GM18517 (cell line): ENCODE measurements around the gene GMIP.

Experiments
- ATAC-seq: cut with Tn5 transposase; IDR thresholded peaks from one replicate; pipeline ENCODE4 v1.9.1; 2021; ENCODE audit warnings: mild to moderate bottlenecking, moderate library complexity; ENCODE audit not compliant: unreplicated experiment

The GMIP gene

GRCh38 chr19:19637186-19637522 is 6.3 kb downstream of the GMIP start:
- ATAC-seq: no peak

DNA sequence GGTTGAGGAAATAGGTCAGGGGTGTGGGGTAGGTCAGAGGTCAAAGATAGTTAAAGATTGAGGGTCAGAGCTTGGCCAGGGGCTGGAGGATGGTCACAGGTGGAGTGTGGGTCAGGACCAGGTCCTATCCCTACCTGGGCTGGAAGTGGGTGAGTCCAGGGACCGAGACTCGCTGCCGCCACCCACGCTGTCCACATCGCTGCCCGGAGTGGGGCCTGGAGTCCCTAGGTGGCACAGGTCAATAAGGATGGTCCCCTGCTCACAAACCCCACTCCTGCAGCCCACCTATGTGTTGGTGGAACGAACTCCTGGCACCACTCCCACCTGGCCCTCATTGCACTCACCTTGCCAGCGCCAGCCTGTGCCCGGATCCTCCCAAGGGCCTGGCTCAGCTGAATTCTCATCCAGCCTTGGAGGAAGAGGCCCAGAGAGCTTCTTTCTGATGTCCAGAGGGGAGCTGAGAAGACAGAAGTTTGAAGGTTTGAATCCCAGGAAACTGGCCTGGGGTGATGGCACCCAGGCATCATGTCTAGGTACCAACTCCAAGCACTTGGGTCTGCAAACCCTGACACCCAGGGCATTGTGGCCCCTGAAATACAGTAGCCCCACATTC is 6.8 kb downstream of the GMIP start:
- no peak for ATAC-seq

DNA sequence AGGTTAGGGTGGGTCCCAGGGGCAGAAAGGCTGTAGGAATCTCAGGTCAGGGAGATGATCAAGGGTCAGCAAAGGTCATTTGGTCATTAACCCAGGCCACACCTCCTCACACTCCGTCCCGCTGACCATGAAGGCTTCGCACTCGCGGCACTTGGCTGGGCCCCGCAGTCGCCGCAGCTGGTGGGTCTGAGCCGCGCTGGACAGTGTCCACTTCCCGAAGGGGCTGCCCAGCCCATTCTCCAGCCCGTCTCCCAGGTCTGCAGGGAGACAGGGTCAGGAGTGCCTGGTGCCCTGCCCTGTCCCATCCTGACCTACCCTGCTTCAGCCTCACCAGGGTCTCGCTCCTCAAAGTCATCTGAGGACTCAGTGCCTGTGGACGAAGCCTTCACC is 8.1 kb downstream of the GMIP start:
- ATAC-seq: no peak

GRCh38 chr19:19634516-19635312 is 8.7 kb downstream of the GMIP start:
- ATAC-seq: no peak

GRCh38 chr19:19633711-19634515 is 9.5 kb downstream of the GMIP start:
- no peak for ATAC-seq

- no peak for ATAC-seq
Observed at GRCh38 chr19:19632661-19633060, 10.8 kb downstream of the GMIP start.

DNA sequence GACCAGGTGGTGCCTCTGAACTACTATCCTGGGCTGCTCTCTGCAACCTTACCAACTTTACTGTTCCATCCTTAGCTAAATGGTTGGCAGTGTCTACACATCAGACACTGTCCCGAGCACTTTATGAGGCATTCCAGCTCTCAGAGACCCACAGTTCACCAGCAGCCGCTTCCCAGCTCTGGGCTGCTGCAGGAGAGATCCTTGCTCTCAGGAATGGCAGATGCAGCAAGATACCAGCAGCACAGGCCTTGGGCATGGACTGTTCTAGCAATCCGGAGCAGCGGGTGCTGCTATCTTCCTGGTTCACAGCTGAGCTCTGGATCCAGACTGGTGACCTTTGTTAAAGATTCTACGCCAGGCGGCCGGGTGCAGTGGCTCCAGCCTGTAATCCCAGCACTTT is 12.1 kb downstream of the GMIP start:
- no peak for ATAC-seq

DNA sequence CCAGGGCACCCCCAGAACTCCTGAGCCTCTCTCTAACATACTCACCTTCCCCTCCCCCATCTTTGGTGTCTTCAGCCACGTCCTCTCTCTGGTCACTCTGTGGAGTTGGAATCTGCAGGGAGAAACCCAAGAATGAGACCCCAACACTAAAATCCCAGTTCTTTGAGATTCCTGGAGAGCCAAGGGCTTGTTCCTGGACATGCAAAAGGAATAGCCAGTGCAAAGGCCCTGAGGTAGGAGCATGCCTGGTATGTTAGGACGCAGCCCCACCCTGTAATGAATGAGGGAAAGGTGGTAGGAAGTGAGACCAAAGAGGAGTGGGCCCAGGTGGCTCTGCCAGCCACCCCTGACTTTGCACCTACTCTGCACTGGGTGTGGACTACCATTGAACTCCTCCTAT is 13.0 kb downstream of the GMIP start:
- ATAC-seq: no peak

GRCh38 chr19:19630062-19630414 is 13.4 kb downstream of the GMIP start:
- ATAC-seq: no peak

DNA sequence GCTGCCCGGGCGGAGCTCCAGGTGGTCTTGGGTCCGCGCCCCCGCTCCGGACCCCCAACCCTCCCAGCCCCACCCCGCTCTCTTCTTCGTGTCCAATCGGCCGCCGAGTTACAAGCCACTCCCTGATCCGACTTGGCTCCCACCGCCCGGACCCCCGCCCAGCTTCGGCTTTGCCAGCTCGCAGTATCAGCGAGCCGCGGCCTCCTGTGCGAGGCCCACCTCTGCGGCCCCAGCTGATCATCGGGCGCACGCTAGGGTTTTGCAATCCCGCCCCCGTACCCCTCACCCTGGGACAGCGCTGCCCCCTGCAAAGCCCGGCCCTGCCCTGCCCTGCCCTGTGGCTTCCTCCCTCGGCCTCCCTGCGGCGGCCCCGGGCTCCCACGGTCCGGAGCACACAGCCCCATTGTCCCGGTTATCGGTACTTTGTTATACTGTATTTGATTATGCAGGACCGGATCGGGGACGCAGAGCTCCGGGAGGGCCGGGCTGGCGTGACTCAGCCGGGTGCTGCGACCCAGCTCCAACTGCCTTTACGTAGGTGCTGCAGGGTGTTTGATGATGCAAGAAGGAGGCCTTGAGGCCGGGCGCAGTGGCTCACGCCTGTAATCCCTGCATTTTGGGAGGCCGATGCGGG is 14.8 kb downstream of the GMIP start:
- ATAC-seq: no peak

GRCh38 chr19:19627621-19628500 is 15.6 kb downstream of the GMIP start, which contains the start of gene LPAR2:
Gene LPAR2, minus strand, starts transcription at chr19:19628220. Its CDS starts 945 bp downstream, at chr19:19627275.
- no peak for ATAC-seq

- ATAC-seq: no peak
Observed at GRCh38 chr19:19626516-19627472, 16.7 kb downstream of the GMIP start.

DNA sequence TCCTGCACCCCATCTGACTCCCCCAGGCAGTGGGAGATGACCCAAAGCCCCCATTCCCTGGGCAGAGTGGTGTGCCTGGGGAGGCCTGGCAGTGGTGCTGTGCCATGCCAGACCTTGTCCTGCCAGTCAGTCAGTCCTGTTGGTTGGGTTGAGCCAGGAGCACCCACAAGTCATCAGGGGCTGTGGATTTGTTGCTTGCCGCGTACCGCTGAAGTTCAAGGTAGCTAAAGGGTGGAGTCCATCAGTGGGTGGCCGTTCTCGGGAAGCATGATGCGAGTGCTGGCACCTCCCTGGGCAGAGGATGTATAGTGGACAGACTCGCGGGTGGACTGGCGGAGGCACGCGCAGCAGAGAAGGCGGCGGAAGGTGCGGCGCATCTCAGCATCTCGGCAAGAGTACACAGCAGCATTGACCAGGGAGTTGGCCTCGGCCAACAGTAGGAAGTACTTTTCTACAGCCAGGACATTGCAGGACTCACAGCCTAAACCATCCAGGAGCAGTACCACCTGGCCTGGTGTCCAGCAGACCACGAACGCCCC is 19.4 kb downstream of the GMIP start:
- ATAC-seq: no peak

- ATAC-seq: no peak
Observed at GRCh38 chr19:19623383-19623782, 20.1 kb downstream of the GMIP start.

- no peak for ATAC-seq
Observed at GRCh38 chr19:19619849-19620210, 23.6 kb downstream of the GMIP start.

DNA sequence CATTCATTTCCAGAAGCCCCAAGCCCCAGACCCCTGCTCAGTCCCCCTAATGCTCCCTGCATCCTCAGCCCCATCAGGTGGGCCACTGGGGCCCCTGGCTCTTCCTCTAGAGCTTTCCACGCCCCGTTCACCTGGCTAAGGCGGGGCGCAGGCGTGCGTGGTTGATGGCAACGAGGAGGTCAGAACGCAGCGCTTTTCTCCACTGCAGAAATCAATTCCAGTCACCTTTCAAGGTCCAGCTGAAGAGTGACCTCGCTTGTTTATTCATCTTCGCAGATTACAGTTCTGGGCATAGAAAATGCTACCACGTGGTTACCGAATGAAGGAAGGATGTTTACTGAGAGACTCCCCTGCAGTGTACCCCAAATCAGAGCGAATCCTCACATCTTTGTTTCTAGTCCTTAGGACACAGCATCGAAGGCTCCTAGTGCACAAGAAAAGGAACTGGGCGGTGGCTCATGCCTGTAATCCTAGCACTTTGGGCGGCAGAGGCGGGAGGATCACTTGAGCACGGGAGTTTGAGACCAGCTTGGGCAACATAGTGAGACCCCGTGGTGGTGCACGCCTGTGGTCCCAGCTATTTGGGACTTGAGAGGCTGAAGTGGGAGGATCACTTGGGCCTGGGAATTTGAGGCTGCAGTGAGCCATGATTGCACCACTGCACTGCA is 24.1 kb downstream of the GMIP start:
- no peak for ATAC-seq

- peak; percentile 95 for ATAC-seq
Observed at GRCh38 chr19:19618219-19619051, 25.0 kb downstream of the GMIP start, which contains the start of gene PBX4. Gene PBX4, minus strand, starts transcription at chr19:19618687. Its CDS starts 58 bp downstream, at chr19:19618629.

DNA sequence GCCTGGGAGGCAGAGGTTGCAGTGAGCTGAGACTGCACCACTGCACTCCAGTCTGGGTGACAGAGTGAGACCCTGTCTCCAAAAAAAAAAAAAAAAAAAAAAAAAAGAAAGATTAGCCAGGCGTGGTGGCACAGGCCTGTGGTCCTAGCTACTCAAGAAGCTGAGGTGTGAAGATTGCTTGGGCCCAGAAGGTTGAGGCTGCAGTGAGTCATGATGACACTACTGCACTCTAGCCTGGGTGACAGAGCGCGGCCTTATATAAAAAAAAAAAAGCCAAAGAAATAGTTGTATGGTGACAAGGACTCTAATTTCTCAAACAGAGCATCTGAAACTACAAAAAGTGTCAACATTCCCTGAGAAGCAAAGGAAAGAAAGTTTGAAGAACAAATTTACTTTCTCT is 28.4 kb downstream of the GMIP start:
- ATAC-seq: no peak
